Measurements from ENCODE around the gene STAG1. TPM values are rescaled to one million over a fixed set of nuclear protein-coding genes. Genes with fewer than 3 reads are reported as not detected.
"Not testable (repeated sequence)": the region's sequence is repeated elsewhere in the genome, so short reads cannot be mapped to it uniquely, and the experiment has no call there.

The STAG1 gene
- total RNA-seq, 1 donor from 2014 or later, result 80.2 TPM

DNA sequence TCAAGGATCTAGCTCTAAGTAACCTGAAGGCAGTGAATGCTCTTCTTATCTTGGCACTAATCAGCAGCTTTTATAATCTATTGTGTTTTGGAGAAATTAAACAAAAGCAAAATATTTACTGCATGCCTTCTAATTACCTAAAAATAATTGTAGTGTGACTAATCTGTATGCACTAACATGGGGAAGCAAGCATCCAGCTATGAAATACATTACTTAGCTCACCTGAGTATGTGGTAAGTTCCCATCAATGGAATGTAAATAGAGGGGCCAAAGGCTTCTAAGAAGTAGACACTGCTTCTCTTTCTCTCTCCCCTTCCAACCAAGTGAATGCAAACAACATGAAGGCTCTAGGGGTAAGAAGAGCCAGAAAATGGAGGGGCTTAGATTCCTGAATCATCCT lies 165.6 kb downstream of the STAG1 start:
- no peak for DNase-seq

DNA sequence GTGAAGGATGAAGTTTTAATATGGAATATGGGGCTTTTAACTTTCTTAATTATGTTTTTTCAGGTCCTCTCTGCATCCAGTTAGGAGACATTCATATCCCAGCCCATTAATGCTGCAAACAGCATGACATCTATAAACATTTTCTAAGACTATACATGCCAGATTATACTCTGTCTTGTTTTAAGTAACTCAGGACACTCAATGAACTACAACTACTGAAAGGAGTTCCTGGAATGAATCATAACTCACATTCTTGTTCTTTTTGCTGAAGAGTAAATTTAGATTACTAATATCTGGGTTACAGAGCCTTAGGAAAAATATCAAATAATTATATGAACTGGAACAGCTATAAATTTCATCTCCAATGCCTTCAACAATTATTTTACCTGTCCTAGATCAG lies 167.4 kb downstream of the STAG1 start:
- DNase-seq, result no peak

DNA sequence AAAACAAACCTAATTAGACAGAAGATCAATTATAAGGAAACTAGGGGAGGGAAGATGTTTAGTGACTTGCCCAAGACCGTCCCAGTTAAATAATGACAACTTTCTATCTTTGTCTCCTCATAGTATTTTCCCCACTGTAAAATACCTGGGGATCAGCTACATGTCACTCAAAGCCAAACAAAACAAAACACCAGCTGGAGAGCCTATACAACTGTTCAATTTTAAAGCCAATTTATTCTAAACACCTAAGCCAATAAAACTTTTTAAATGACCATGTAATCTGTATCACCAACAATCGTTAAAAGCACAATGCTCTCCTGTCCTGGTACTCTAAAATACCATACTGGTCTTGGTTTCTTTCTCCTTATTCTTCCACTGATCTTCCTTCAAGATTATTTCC lies 168.4 kb downstream of the STAG1 start:
- DNase-seq, result no peak

DNA sequence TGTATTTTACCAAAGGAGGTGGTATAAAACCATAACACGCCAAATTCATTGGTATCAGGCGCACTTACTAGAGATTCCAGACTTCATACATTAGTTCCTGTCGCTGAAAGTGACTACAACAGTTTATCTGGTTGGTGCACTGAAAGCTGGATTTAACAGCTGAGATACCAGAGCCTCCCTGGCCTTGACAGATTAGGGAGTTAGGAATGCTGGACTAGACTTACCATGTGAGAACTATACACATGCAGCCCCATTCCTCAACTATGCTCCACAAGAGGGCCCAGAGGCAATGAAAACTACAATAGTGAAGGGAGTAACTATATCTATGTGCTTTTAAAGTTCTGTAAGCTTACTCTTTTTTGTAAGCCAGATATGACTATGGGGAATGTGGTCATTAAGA lies 174.4 kb downstream of the STAG1 start:
- DNase-seq, result no peak

DNA sequence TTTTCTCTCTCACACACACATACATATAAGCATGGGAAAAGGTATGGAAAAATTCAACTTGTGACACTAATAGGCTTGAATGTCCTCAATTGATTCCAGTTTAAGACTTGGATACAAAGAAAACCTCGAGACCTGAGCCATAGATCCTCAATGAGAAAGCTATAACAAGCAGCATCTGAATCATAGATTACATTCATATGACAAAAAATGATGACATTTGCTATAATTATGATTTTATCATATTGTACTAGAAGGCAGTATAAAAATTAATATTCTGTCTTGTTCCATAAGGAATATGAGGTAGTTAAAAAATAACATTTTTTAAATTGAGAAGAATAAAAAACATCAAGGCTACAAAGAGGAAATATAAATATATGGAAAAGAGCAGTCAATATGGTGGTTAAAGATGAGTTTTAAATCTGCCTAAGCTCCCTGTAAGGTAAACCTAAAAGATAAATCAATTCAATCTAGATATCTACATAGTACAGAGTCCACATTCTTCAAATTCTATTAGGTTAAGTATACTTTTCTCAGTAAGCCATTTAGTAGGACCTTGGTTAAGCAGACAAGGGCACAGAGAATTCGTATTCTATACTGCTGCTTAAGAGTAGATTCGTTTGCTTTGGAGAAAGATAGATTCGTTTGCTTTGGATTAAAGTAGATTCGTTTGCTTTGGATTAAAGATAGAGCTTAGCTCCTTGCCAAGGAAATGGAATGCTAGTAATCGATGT lies 175.7 kb downstream of the STAG1 start:
- no peak for DNase-seq

DNA sequence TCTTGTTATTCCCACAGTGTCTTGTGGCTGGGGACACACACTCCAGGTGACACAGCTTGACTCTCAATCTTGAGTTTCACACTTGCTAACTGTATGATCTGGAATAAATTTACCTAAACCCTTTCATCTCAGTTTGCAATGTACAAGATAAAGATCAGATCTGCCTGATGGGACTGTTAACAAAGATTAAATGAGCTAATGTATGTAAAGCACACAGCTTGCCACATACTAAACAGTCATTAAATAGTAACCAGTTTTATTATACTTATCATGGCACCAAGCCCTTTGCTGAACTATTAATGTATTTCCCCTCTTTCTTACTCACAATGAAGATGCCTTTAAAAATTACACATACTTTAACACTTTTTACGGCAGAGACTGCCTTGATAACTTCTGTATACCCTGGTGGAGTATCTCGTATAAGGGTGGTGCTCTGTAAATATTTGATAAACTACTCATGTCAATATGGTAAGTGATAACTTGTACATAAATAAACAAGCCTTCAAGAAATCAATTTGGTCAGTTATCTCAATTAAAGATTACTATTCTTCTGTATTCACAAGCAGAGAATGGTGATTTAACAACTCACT lies 184.5 kb downstream of the STAG1 start:
- no peak for DNase-seq

DNA sequence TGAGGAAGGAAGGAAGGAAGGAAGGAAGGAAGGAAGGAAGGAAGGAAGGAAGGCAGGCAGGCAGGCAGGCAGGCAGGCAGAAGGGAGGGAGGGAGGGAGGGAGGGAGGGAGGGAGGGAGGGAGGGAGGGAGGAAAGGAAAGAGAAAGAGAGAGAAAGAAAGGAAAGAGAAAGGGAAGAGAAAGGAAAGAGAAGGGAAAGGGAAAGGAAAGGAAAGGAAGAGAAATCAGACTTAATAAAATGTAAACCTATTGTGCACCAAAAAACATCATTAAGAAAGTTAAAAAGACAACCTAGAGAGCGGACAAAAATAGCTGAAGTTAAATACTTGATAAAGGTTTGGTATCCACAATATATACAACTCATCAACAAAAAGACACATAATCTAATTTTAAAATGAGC lies 187.2 kb downstream of the STAG1 start:
- DNase-seq, result not testable (repeated sequence)

DNA sequence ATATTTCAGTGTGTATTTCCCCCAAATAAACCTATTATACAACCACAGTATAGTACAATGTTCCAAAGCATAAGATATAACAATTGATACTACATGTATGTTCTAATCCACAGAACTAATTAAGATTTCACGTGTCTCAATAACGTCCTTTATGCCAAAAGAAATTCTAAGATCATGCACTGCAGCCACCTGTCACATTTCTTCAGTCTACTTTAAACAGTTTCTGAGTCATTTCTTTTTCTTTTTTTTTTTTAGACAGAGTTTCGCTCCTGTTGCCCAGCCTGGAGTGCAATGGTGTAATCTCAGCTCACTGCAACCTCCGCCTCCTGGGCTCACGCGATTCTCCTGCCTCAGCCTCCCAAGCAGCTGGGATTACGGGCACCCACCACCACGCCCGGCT lies 190.2 kb downstream of the STAG1 start:
- DNase-seq, result no peak

DNA sequence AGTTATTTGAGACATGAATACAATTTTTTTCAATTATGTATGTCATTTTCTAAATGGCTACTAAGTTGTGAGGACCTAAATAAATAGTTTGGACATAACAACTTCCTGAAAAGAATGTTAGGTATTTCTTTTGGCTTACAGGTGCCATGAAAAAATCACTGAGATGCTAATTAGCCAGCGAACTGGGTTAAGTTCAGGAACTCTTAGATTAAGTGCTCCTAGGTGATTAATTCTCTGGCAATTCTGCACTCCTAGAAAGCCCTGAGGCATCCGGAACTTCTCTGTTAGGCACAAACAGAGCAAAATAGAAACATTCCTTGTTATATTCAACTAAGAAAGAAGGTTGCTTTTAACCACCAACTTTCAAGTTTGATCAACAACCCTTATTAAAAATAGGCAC lies 192.3 kb downstream of the STAG1 start:
- no peak for DNase-seq

DNA sequence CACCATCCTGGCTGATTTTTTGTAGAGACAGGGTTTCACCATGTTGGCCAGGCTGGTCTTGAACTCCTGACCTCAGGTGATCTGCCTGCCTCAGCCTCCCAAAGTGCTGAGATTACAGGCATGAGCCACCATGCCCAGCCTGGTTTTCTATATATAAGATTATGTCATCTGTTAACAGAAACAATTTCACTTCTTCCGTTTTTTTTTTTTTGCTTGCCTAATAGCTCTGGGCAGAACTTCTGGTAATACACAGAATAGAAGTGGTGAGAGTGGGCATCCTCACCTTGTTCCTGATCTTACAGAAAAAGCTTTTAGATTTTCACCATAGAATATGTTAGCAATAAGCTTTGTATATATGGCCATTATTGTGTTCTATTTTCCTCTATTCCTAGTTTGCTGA lies 202.7 kb downstream of the STAG1 start:
- DNase-seq, result not testable (repeated sequence)

DNA sequence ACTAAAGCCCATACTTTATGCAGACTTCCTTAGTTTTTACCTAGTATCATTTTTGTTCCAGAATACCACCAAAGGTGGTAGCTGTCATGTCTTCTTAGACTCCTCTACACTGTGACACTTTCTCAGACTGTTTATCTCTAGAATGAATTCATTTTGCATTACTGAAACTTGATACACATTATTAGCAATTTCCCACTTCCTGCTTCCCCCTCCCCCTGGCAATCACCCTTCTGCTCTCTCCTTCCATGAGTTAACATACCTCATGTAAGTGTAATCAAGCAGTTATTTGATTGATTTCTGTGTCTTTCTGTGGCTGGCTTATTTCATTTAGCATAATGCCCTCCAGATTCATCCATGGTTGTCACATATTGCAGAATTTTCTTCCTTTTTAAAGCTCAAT lies 204.9 kb downstream of the STAG1 start:
- DNase-seq, result no peak

DNA sequence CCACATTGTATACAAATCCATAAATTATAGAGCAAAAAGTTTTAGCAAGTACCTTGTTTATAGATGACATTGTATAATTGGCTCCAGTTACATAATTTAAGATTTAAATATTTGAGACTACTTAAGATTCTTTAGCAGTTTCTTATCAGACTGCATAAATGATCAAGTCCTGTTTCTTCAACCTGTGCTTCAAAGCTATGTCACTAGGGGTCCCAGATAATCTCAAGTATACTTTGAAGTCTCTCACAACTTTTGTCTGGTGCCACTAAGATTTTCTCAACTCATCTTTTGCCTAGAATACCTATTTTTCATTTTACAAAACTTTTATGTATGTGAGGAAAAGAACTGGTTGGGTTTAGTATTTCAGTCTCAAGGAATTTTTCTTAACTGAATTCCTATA lies 205.5 kb downstream of the STAG1 start:
- DNase-seq, result no peak

DNA sequence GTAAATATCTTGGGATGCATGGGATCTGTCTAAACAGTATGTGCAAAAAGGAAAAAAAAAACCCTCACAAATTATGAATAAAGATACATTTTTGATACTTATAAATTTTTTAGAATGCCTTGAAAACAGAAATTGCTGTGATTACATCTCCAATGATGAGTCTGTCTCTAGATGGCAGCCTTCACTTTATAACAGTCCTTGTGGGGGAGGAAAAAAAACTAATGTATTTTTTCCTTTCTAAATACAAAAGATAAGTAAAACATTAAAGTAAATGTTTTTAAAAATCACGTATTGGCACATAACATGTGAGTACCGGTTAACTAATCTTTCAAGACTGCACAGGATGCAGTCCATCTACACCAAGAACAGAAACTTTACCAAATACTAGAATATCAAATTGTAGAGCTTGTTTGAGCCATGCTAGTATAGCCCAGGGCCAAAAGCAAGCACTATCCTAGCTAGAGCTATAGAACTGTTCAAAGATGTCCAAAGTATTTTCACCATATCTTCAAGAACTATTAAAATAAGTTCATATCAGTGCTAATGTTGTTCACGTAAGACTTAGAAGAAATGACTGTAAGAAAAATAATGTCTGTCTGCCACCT lies 206.4 kb downstream of the STAG1 start:
- no peak for DNase-seq

DNA sequence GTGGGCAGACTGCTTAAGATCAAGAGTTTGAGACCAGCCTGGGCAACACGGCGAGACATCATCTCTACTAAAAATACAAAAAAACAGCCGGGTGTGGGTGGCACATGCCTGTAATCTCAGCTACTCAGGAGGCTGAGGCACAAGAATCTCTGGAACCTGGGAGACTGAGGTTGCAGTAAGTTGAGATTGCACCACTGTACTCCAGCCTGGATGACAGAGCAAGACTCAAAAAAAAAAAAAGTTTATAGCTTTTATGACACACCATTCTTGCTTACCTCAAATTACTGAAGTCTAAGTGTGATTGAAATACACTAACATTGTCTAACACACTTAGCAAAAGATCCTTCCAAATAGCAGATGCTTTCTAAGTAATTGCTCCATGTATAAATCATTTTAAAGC lies 207.6 kb downstream of the STAG1 start:
- no peak for DNase-seq

DNA sequence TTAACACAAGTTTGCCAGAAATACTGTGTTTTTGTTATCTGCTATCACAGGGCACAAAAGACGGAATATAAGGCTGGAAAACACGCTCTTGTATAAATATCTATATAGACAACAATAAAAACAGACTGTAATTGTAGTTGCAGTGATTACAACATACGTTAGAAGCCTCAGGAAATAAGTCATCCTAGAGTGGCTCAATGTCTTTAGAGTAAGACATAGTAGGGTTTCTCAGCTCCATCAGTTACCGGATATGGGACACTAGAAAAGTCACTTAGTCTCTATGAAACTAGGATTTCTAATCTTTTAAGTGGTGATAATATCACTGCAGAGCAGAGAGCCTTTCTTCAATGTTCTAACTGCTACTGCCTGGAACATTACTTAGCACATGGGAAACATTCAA lies 208.8 kb downstream of the STAG1 start:
- DNase-seq, result no peak

DNA sequence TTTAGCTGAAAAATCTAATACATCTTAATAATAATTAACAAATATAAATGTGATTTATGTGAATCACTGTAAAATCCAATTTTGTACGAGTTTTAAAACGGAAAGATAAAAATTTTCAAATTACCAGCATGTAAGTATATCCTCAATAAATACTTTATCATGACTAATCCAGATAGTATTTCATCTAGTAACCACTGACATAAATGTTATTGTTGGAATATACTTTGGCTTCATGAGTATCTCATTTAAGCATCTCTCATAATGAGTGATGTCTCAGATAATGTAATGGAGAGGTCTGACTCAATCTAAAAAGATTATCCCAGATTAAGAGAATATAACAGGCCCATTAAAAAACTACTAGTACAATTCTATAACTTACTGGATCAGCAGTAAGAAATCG lies 216.3 kb downstream of the STAG1 start:
- no peak for DNase-seq

DNA sequence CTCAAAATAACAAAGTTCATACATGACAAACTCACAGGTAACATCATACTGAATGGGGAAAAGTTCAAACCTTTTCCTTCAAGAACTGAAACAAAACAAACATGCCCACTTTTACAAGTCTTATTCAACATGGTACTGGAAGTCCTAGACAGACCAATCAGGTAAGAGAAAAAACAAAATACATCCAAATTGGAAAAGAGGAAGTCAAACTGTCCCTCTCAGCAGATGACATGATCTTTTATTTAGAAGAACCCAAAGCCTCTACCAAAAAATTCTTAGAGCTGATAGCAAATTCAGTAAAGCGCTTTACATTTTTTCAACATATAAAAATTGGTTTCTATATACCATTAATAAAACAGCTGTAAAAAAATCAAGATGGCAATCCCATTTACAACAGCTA lies 219.4 kb downstream of the STAG1 start:
- no peak for DNase-seq

DNA sequence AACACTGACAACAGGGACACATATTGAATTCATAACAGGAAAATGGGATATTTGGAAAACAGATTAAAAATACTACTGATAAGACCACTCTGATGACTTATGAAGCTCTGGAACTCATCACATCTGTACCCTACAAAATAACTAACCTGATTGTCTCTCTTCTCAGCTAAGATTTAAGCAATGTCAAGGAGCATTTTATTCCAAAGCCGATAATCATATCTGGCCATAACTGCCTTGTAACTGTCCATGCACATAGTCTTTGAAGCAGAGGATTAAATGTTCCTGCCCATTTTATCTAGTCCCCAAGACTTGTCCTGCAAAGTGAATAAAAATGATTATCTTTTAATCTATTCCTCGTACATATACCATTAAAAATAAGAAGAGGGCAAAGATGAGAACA lies 234.1 kb downstream of the STAG1 start:
- no peak for DNase-seq

DNA sequence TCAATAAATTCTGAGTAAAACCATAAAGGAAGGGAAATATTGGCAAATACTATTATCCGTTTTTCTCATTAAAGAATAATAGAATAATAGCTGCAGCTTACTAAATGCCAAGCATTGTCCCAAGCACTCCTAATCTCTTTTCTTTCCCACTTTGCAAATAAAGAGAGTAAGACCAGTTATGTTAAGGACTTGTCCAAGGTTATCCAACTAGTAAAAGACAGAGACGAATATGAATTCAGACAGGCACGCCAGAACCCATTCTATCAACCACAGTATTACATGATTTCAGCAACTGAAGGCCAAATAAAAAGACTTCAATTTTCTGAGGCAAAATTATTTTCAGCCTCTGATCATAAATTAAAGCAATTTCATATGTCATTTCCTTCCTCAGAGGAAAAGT lies 235.5 kb downstream of the STAG1 start:
- no peak for DNase-seq

DNA sequence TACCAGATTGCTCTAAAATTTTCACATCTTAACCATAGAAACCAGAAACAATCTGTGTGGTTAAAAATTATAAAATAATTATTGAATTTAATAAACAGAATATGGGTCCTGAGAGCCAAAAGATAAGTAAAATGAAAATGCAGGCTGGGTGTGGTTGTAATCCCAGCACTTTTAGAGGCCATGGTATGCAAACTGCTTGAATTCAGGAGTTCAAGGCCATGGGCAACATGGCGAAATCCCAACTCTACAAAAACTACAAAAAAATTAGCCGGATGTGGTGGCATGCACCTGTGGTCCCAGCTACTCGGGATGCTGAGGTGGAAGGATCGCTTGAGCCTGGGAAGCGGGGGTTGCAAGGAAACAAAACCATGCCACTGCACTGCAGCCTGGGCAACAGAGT lies 236.1 kb downstream of the STAG1 start:
- no peak for DNase-seq

DNA sequence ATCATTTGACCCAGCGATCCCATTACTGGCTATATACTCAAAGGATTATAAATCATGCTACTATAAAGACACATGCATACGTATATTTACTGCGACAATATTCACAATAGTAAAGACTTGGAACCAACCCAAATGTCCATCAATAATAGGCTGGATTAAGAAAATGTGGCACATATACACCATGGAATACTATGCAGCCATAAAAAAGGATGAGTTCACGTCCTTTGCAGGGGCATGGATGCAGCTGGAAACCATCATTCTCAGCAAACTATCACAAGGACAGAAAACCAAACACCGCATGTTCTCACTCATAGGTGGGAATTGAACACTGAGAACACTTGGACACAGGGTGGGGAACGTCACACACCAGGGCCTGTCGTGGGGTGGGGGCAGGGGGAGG lies 237.6 kb downstream of the STAG1 start:
- not testable (repeated sequence) for DNase-seq

DNA sequence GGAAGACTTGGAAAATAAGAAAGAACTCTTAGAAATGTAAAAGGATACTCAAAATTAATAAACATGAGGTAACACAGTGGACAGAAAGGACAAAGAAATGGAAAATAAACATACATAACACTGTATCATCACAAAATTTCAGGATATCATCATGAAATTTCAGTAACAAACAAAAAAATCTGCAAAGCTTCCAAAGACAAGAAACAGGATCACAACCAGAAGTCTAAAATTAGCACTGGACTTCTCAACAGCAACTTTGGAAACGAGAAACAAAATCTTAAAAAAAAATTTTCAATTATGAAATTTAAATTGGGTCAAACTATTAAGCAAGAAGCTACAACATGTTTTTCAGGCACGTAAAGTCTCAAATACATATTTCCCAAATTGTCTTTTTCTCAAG lies 238.8 kb downstream of the STAG1 start:
- DNase-seq, result no peak

DNA sequence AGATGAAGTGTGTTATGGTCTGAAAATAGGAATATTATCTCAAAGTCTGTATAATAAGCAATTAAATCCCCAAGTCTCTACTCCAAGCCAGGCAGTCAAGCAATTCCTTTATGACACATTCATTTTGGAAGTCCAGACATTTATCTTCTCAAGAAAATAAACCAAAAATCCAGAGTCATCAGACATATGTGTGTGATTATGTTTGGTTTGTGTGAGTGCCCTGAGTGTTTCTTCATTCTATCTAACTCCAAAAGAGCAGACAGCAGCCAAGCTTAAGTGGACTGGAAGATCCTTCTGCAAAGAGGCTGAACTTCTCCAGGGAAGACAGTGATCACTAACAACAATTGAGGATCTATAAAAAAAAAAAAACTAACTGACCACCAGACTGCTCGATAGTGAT lies 239.8 kb downstream of the STAG1 start:
- DNase-seq, result no peak

DNA sequence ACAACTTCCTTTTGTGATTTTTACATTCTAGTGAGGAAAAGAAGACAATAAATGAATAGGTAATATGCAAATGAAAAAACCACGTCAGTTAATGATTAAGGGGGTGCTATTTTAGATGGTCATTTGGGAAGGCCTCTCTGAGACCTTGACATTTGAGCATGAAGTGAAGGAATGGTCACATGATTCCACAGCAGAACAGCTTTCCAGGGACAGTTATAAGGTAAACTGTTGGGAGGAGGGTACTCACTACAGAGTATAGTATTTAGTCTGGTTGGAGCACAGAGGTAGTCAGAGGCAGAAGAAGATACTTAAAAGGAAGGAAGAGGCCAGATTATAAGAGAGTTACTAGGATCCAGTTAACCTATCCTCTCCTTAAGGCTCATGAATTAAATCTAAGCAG lies 246.5 kb downstream of the STAG1 start:
- no peak for DNase-seq
